ENCODE data around the gene ZNF124. TPM values are rescaled to one million over a fixed set of nuclear protein-coding genes. Genes with fewer than 3 reads are reported as not detected.

Gene ZNF124
- total and polyA plus RNA-seq, 2 experiments from 2014 or later, result 7.0 to 74.2 TPM

- Histone ChIP-seq H4K20me1 (ENCODE audit: insufficient read depth, poor library complexity, severe bottlenecking) (no peaks in the 10 kb centered on the region), H3K79me2 (no peaks in the 10 kb centered on the region), H3K4me2 (no peak overlapping the region), H3K4me3 (no peak overlapping the region), H3K27me3 (no peaks in the 10 kb centered on the region), H3K9me2 (replicated peaks; ENCODE audit: insufficient read depth) (no peaks in the 10 kb centered on the region), H2AFZ (no peak overlapping the region), H3K27ac (no peak overlapping the region), H3K36me3 (replicated peaks; ENCODE audit: insufficient read depth, low read depth) (no peaks in the 10 kb centered on the region), H3K4me1 (ENCODE audit: insufficient read depth) (peaks cover 5% of the 10 kb centered on the region), H3K9me3 (ENCODE audit: low read depth) (no peaks in the 10 kb centered on the region)
- TF ChIP-seq EZH2 (IDR thresholded peaks at IDR 0.05; ENCODE audit: borderline replicate concordance), result no peak
- no peak for TF ChIP-seq EZH2phosphoT487 (IDR thresholded peaks at IDR 0.05; ENCODE audit: low read depth, severe bottlenecking, unreplicated experiment)
- TF ChIP-seq, protein P1, sequence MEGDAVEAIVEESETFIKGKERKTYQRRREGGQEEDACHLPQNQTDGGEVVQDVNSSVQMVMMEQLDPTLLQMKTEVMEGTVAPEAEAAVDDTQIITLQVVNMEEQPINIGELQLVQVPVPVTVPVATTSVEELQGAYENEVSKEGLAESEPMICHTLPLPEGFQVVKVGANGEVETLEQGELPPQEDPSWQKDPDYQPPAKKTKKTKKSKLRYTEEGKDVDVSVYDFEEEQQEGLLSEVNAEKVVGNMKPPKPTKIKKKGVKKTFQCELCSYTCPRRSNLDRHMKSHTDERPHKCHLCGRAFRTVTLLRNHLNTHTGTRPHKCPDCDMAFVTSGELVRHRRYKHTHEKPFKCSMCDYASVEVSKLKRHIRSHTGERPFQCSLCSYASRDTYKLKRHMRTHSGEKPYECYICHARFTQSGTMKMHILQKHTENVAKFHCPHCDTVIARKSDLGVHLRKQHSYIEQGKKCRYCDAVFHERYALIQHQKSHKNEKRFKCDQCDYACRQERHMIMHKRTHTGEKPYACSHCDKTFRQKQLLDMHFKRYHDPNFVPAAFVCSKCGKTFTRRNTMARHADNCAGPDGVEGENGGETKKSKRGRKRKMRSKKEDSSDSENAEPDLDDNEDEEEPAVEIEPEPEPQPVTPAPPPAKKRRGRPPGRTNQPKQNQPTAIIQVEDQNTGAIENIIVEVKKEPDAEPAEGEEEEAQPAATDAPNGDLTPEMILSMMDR (IDR thresholded peaks at IDR 0.05; ENCODE audit: poor library complexity), result no peak
- 90% methylated on average over 10 of the region's 12 CpGs for WGBS (ENCODE audit: low lambda C conversion rate, missing lambda C conversion rate)
- DNase-seq (ENCODE audit: low spot score), result no peak
These were observed 56.3 kb downstream of the ZNF124 start for GRCh38 chr1:247115545-247115944.

DNA sequence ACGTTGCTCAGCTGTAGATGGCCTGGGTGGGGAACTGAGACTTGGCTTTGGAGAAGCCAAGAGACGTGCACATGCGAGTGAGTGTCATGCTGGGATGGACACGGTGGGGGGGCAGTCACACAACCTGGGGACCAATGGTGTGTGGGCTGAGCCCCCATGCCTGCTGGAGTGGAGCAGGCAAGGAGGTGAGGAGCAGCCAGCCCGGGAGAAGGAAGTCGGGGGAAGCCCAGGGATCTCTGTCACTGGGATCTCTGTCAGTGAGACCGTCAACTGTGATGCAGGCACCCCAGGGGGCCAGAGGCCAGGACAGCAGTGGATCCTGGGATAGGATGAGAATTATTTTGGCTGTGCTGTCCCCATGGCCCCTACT is 56.7 kb downstream of the ZNF124 start:
- TF ChIP-seq EZH2phosphoT487 (IDR thresholded peaks at IDR 0.05; ENCODE audit: low read depth, severe bottlenecking, unreplicated experiment) (no peak), EZH2 (IDR thresholded peaks at IDR 0.05; ENCODE audit: borderline replicate concordance) (no peak)
- TF ChIP-seq, protein P1 (IDR thresholded peaks at IDR 0.05; ENCODE audit: poor library complexity), result no peak
- no peaks in the 10 kb centered on the region for H3K9me2 ChIP-seq (replicated peaks; ENCODE audit: insufficient read depth)
- H3K4me2 ChIP-seq, result no peak overlapping the region
- H2AFZ ChIP-seq, result no peak overlapping the region
- H3K4me1 ChIP-seq (ENCODE audit: insufficient read depth), result peaks cover 5% of the 10 kb centered on the region
- H4K20me1 ChIP-seq (ENCODE audit: insufficient read depth, poor library complexity, severe bottlenecking), result no peaks in the 10 kb centered on the region
- no peaks in the 10 kb centered on the region for H3K27me3 ChIP-seq
- no peaks in the 10 kb centered on the region for H3K36me3 ChIP-seq (replicated peaks; ENCODE audit: insufficient read depth, low read depth)
- no peak overlapping the region for H3K27ac ChIP-seq
- H3K79me2 ChIP-seq, result peaks cover under 1% of the 10 kb centered on the region
- H3K4me3 ChIP-seq, result no peak overlapping the region
- no peaks in the 10 kb centered on the region for H3K9me3 ChIP-seq (ENCODE audit: low read depth)
- 77% methylated on average over 7 of the region's 7 CpGs for WGBS (ENCODE audit: low lambda C conversion rate, missing lambda C conversion rate)
- no peak for DNase-seq (ENCODE audit: low spot score)

DNA sequence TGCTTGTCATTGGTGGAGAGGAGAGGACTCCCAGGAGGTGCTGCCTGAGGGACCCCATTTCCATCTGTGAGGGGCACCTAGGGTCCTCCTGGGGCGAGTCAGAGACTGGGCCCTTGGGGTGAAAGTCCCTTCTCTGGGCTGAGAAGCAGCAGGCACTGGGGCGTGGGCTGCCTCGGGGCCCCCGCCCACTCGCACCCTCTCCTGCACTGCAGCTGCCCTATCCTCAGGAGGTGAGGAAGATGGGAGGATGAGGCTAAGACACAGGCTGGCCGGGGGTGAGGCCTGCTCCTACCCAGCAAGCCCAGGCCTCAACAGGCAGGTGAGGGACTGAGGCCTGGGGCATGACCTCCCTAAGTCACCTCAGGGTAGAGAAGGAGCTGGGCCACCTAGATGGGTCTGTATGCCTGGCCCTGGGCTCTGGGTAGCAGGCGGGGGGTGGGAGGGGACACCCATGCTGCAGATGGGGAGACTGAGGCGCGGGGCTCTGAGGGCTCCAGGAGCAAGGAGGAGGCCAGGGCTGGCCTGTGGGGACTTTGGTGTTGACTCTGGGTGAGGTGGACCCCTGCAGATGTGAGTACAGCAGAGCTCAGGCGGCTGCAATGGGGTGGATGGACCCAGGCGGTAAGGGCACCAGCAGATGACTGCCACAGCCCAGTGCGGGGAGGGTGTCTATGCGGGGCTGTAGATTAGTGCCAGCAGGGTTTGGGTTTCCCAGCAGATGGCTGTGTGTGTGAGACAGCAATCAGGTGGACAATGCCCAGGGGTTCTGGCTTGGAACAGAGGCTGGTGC is 57.3 kb downstream of the ZNF124 start:
- WGBS (ENCODE audit: low lambda C conversion rate, missing lambda C conversion rate), result 96% methylated on average over 10 of the region's 13 CpGs
- Histone ChIP-seq H3K9me3 (ENCODE audit: low read depth) (no peaks in the 10 kb centered on the region), H3K79me2 (peaks cover 6% of the 10 kb centered on the region), H4K20me1 (ENCODE audit: insufficient read depth, poor library complexity, severe bottlenecking) (no peaks in the 10 kb centered on the region), H3K9me2 (replicated peaks; ENCODE audit: insufficient read depth) (no peaks in the 10 kb centered on the region), H3K27ac (no peak overlapping the region), H3K4me3 (no peak overlapping the region), H3K4me2 (no peak overlapping the region), H3K27me3 (no peaks in the 10 kb centered on the region), H2AFZ (no peak overlapping the region), H3K4me1 (ENCODE audit: insufficient read depth) (peaks cover 5% of the 10 kb centered on the region), H3K36me3 (replicated peaks; ENCODE audit: insufficient read depth, low read depth) (no peaks in the 10 kb centered on the region)
- TF ChIP-seq, protein P1 (IDR thresholded peaks at IDR 0.05; ENCODE audit: poor library complexity), result no peak
- TF ChIP-seq EZH2phosphoT487 (IDR thresholded peaks at IDR 0.05; ENCODE audit: low read depth, severe bottlenecking, unreplicated experiment), result no peak
- no peak for TF ChIP-seq EZH2 (IDR thresholded peaks at IDR 0.05; ENCODE audit: borderline replicate concordance)
- no peak for DNase-seq (ENCODE audit: low spot score)

All from hepatocyte (in vitro differentiated cells).